OCI-M2 (cell line): ENCODE results near the gene SWAP70.

ENCODE experiments used
- DNase-seq: peaks from one replicate; lab custom pipeline; 2025; ENCODE audit not compliant: unreplicated experiment; lab: John Stamatoyannopoulos, UW

SWAP70 gene

DNA sequence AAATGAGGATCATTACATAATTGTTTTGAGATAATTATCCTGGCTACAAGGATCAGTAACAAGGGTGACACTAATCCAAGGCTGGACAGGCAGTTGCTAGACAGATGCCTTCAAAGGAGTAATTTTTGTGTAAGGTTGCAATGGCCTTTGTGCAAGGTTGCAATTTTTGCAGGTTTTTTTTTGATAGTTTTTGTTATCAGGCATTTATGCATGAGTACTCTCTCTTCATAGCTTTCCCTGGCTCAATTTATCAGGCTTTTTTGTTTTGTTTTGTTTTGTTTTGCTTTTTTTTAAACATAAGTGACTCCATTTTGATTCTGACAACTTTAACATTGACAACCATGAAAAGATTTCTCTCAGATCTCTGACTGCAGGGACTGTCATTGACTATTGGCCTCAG, 110.2 kb downstream of the SWAP70 start:
- DNase-seq = no peak

DNA sequence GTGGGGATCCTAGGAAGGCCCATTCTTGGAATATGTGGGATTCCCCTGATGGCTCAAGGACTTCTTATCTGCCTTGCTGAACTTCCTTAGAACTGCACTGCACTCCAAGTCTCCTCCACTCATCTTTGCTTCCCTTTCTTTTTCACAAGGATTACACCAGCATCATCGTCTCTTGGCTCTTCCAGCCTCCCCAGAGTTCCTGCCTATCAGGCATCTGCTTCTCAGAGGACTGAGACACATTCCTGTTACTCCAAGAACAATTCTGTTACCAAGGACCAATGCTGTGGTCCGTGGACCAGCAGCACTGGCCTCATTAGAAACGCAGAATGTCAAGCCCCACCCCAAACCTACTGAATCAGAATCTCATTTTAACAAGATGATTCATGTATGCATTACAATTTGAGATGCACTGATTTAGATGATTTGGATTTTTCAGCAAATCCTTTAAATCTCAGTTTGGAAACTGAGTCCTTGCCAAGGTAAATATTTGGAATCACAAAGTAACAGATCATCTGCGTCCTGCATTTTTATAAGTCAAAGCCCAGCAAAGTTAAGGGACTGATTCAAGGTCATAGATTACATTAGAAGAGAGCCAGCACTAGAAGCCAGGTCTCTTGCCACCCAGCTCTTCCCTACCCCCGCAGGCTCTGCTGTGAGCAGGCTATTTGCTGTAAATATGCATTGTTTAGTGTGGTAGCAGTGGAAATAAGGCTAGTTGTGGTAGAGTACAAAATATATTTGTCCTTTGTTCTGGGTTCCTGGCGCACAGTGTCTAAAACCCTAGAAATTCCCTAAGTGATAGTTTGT, 110.9 kb downstream of the SWAP70 start:
- DNase-seq = no peak

DNA sequence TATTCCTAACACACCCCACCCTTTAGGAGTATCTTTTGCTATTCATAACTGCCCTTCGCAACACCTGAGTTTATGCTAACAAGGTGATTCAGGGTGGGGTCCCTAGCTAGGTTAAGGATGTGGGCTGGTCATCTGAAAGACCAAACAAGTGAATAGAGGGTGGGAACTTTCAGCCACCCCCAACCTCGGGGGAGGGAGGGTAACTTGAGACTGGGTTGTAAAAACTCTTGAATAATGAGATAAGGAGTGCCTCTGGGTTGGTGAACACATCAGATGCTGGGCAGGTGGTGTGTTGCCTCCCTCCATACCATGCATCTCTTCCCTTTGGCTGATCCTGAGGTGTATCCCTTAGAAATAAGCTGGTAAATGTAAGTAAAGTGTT, 111.5 kb downstream of the SWAP70 start:
- no peak for DNase-seq

DNA sequence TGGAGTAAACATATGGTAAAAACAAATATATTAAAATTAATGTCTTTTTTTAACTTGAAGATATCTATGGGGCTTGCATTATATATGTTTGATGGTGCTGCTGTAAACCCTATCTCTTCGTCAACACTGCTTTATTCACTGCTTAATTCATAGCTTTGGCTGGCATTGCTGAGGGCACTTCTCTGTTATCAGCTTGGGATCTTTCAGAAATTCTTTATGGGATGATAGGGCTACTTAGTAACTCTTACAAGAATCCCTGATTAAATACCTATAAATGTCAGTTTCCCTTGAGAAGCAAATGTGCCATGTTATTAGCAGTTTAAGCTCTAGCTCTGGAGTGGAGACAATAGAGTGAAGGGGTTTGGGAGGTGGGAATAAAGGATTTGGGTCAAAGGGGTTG, 112.3 kb downstream of the SWAP70 start:
- DNase-seq = no peak

DNA sequence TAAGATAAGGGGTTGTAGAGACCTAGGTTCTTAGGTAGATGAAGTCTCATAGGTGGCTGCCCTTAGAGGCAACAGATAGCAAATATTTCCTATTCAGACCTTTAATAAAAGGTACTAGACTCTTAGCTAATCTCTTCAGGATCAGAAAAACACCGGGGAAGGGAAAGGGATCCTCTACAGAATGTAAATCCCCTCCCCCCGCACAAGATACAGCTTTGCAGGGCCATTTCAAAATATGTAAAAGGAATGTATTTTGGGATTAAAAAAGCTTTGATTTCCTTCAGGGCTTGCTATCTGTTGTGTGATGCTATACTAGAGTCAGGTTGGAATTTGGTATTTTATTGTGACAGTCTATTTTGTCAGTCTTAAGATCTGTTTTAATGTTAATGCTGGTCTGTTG, 113.2 kb downstream of the SWAP70 start:
- no peak for DNase-seq

DNA sequence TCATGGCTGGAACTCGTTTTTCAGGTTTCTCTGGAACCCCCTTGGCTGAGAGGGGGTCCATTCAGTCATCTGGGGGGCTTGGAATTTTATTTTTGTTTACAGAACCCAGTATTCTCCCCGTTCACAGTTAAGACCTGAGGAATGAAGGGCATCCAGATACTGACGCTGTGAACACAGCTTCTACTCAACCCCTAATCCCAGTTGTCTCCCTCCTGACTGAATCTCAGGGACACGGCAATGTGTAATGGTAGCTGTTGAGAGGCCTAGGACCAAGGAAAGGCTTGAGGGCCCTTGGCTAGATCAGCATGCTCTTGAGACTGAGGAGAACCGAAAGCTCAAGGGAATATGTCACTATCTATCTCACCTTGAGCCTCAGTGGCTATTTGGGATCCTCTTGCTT, 113.6 kb downstream of the SWAP70 start:
- no peak for DNase-seq

DNA sequence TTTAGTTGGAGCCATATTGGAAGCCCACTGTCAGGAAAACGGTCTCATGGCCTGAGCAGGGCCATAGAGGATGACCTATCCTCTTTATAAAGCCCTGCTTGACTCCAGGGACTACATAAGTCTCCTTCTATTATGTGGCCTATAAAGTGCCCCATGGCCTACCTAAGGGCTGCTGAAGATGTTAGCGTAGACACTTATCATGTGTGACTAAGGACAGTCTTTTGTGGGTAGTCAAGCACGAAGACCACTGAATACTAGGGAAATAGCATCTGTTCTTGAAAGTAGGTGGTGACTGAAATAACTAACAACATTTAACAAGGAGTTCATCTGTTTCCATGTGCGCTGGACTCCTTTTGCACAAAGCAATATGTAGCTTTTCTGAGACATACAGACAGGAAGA, 117.1 kb downstream of the SWAP70 start:
- DNase-seq = no peak

DNA sequence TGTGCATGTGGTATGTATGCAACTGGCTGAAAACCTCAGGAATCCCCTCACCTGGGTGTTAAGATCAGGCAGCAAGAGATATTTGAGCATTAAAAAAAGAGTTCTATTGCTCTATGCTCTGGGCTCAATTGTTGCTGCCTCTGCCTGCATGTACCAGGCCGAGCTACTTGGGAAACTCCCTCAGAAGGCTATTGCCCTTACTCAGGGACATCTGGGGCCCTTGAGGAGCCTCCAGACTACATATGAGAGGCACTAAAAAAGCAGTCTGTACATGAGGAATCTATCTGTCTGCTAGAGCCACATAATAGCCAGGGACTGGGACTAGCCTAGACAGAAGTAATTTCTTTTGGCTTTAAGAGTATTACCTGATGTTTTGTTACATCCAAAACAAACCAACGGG, 120.1 kb downstream of the SWAP70 start:
- no peak for DNase-seq

DNA sequence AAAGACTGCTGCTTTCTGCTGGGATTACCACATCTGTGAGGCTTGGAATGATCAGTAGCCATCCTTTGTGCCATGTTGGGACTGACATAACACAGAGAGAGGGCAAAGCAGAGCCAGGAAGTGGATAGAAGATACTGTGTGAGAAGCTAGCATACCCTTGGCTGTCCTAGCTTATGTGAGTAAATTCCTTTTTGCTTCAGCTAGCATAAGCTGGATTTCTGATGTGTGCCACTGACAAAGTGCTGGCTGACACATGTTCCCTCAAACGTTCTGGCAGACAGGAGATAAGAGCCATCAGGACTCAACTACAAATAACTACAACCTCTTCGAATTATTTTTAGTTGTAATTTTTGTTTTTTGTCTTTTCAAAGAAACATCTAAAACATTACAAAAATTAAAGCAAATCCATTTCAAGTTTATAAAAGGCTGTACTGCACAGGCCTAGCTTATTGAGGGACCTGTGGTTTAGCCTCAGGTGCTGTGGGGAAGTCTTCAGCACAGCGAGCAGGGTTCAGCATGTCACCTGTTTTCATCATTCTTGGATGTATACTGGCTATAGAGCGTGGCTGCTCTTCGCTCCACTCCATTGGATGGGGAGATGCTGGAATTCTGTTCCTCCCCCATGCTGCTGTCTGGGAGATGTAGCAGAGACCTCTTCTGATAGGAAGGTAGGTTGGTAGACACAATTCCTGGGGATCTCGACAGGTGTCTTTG, 120.9 kb downstream of the SWAP70 start:
- no peak for DNase-seq

DNA sequence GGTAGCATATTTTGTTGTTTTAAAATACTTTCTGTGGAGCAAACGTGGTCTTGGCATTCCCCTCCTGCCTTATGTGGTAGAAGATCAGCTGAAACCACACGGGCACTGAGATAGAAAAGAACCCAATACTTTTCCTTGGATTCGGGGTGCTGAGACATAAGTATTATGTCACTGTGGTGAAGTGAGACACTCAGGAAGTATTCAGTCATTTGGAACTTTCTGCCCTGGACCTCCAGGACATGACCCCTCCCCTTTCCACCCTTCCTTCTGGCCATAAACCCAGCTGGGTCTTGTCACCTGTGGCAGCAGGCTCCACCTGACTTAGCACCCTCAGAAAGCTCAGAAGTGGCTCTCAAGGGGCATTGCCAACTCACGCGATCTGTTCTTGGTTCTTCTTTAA, 123.4 kb downstream of the SWAP70 start:
- no peak for DNase-seq

DNA sequence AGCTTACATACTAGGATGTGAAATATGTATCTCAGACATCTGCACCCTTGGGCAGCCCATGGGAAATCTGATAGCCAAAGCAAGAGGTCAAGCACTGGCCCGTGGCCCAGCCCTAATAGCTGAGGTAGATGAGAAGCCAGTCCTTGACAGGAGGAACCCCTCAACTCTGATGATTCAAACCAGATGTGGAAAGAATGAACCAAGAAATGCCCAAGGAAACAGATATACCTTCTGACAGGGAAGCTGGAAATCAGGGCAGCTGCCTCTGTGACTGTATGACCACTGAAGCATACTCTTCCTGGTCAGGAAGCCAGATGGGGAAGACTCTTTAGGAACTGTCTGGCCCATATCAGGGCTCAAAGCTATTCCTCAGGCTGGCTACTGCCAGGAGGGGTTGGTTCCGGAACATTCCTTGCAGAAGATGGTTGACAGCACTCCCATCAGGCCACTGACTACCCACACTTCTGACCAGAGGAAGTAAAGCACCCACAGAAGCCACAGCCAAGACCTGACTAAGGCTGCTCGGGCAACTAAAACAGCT, 124.2 kb downstream of the SWAP70 start:
- DNase-seq = no peak

DNA sequence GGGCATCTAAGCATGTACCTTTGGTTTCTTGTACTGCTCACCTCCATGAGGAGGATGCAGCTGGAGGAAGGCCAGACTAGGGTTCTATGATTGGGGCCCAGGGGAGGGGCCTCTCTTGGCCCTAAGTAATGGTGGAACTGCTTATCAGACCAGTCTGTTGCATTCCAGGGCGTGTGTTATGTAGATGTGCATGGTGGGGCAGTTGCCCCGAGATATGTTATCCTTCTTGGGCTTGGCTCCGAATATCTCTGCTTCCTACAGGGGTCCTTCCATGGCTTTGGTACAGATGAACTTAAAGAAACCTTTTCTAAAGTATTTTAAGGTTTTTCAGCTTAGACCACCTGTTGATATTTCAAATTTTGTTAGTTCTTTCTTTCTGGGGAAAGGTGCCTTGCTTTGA, 126.0 kb downstream of the SWAP70 start:
- DNase-seq = no peak

DNA sequence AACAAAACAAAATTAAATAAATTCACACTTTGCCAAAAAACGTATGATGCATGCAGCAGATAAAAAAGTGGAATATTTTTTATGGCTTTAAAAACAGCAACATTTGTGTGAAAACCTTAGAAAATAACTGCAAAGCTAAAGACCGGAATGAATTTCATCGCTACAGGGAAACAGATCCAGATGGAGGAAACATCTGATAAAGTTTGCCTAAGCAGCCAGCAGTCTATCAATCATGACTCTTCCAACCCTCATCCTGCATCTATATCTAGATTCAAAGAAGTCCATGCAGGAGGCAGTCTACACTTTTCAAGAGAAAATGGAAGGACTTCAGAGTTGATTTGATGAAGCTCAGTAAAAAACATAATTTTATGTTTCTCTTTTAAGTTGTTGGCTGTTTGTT, 126.8 kb downstream of the SWAP70 start:
- DNase-seq = no peak

DNA sequence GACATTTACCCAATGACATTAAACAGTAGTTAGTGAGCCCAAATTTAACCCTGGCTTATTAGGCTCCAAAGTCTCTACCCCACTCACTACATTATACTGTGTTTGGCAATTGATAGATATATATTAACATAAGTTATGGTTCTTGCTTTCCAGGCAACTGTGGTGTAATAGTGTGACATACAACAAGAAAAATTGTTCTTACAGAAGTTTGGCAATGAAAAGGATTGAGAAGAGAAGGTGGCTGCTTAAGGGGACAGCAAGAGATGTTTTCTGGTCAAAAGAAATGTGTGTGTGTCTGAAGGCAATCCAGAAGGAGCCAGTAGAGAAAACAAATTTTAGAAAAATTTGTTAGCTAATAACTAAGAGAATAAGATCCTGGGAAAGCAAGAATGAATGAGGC, 132.4 kb downstream of the SWAP70 start:
- DNase-seq = no peak

DNA sequence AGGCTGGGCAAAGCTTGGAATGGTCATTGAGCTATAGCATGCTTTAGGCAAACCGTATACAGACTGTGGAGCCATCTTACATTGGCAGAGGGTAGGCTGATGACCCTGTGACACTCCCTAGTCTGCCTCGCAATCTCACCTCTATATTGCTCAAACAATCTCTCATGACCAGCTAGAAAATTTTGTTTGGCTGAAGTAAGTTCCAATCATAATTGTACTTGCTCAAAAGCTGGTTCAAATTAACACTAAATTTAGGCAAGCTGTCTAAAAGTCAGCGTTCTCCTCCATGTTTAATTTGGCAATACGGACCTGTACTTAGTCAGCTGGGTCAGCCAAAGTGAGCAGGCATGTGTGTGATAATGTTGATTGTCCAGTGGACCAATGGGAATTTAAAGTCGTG, 133.0 kb downstream of the SWAP70 start:
- no peak for DNase-seq

DNA sequence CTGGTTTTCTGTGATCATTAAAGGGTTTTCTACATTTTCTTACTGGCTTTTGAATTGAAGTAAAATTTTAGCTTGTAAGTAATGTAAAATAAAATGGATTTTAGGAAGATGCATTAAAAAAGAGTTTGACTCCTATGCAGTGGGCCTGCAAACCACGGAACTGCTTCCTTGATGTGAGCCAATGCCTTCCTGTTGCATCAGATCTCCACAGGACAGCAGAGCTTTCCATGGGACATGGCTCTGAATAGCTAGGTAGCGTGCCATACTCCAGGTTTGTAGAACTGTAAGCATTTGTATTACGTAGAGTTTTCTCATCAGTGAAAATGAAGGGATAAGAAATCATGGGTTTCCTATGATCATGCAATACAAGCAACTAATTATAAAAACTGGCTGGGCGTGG, 133.4 kb downstream of the SWAP70 start:
- no peak for DNase-seq

DNA sequence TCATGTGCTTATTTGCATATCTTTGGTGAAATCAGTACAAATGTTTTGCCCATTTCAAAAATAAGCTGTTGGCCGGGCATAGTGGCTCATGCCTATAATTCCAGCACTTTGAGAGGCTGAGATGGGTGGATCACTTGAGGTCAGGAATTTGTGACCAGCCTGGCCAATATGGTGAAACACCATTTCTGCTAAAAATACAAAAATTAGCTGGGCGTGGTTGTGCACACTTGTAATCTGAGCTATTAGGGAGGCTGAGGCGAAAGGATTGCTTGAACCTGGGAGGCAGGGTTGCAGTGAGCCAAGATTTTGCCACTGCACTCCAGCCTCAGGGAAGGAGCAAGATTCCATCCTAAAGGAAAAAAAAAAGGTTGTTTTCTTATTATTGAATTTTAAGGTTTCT, 136.0 kb downstream of the SWAP70 start:
- no peak for DNase-seq

DNA sequence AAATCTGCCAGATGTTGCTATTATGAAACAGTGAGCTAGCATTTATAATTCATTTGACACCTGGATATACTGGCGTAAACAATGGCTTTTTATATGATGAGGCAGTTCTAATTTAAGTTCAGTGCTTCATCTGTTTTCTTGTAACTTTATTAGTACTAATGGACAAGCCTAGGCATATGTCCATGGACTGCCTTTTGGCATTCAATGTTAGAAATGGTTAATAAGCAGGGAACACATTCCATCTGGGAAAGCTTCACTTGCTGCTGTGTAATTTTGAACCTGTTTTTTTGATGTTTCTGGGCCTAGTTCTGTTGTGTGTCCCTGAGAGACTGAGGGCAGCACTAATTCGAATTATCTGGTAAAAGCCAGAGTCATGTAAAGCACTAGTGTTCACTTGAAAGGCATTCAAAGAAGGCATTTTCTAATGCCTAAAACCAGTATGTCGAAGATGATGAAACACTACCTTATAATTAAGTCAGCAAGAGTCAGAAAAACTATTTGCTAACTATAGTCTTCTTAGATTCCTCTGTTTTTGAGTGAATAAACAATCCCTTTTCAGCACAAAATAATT, 138.5 kb downstream of the SWAP70 start:
- no peak for DNase-seq
